Measurements from ENCODE around the gene ROBO4. TPM values are rescaled to one million over a fixed set of nuclear protein-coding genes. Genes with fewer than 3 reads are reported as not detected.

The ROBO4 gene
- total RNA-seq, 3 donors from 2014 or later: 4.8 to 8.4 (median 7.9) TPM

- intact Hi-C loops (cut with DNase I, micrococcal nuclease): no loop called here
These were observed 10.0 kb downstream of the ROBO4 start for GRCh38 chr11:124887667-124888013.

GRCh38 chr11:124886978-124887666 lies 10.5 kb downstream of the ROBO4 start:
- H3K36me3 ChIP-seq (ENCODE audit: low read depth): no peaks in the 10 kb centered on the region
- no peaks in the 10 kb centered on the region for H3K4me1 ChIP-seq (ENCODE audit: low read depth)
- no peaks in the 10 kb centered on the region for H3K9me3 ChIP-seq
- no peak for ATAC-seq
- H3K4me3 ChIP-seq: no peak overlapping the region
- intact Hi-C loops (cut with DNase I, micrococcal nuclease): no loop called here
- TF ChIP-seq CTCF (IDR thresholded peaks at IDR 0.05): no peak
- no peak for DNase-seq

More at GRCh38 chr11:124887667-124888013, 10.0 kb downstream of the ROBO4 start:
- Histone ChIP-seq H3K4me1 (ENCODE audit: low read depth) (no peaks in the 10 kb centered on the region), H3K36me3 (ENCODE audit: low read depth) (no peaks in the 10 kb centered on the region), H3K4me3 (no peak overlapping the region), H3K9me3 (no peaks in the 10 kb centered on the region)
- no peak for DNase-seq
- no peak for TF ChIP-seq CTCF (IDR thresholded peaks at IDR 0.05)
- ATAC-seq: no peak

GRCh38 chr11:124886476-124886875 lies 11.2 kb downstream of the ROBO4 start:
- H3K4me3 ChIP-seq: no peak overlapping the region
- no peak for ATAC-seq
- intact Hi-C loops (cut with DNase I, micrococcal nuclease): no loop called here
- no peaks in the 10 kb centered on the region for H3K4me1 ChIP-seq (ENCODE audit: low read depth)
- DNase-seq: no peak
- no peaks in the 10 kb centered on the region for H3K9me3 ChIP-seq
- no peak for TF ChIP-seq CTCF (IDR thresholded peaks at IDR 0.05)
- H3K36me3 ChIP-seq (ENCODE audit: low read depth): no peaks in the 10 kb centered on the region

GRCh38 chr11:124884869-124885479 lies 12.7 kb downstream of the ROBO4 start:
- no peak for TF ChIP-seq CTCF (IDR thresholded peaks at IDR 0.05)
- ATAC-seq (no peak), DNase-seq (no peak)
- H3K9me3 ChIP-seq: no peaks in the 10 kb centered on the region
- H3K36me3 ChIP-seq (ENCODE audit: low read depth): no peaks in the 10 kb centered on the region
- H3K4me1 ChIP-seq (ENCODE audit: low read depth): no peaks in the 10 kb centered on the region
- intact Hi-C loops (cut with DNase I, micrococcal nuclease): no loop called here
- H3K4me3 ChIP-seq: no peak overlapping the region

- no peaks in the 10 kb centered on the region for H3K36me3 ChIP-seq (ENCODE audit: low read depth)
- no peak overlapping the region for H3K4me3 ChIP-seq
- no peak for DNase-seq
- ATAC-seq: no peak
- intact Hi-C loops (cut with DNase I, micrococcal nuclease): no loop called here
- H3K9me3 ChIP-seq: no peaks in the 10 kb centered on the region
- no peaks in the 10 kb centered on the region for H3K4me1 ChIP-seq (ENCODE audit: low read depth)
- TF ChIP-seq CTCF (IDR thresholded peaks at IDR 0.05): no peak
These were observed 13.3 kb downstream of the ROBO4 start for GRCh38 chr11:124884340-124884739.
